GM18520 (cell line): Measurements from ENCODE around the gene TPP1.

Experiments
- ATAC-seq: cut with Tn5 transposase; IDR thresholded peaks from one replicate; pipeline ENCODE4 v1.9.1; 2021; ENCODE audit not compliant: unreplicated experiment

TPP1 gene

DNA sequence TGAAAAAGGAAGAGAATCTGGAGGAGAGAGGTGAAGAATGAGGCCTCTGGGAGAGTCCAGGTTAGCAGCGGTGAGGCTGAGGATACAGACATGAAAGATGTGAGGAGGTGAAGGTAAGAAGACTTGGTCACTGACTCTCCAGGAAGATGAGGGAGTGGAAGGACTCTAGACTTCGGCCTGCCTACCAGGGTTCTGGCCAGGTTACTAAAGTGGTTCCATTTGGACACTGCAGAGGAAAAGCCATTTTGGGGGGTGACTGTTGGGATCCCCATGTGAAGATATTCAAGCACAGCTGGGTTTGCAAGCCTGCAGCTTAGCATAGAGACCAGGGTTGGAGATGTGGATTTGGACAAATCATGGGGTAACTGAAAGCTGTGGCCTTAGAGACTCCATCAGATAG, 28.6 kb upstream of the TPP1 start:
- ATAC-seq = no peak

DNA sequence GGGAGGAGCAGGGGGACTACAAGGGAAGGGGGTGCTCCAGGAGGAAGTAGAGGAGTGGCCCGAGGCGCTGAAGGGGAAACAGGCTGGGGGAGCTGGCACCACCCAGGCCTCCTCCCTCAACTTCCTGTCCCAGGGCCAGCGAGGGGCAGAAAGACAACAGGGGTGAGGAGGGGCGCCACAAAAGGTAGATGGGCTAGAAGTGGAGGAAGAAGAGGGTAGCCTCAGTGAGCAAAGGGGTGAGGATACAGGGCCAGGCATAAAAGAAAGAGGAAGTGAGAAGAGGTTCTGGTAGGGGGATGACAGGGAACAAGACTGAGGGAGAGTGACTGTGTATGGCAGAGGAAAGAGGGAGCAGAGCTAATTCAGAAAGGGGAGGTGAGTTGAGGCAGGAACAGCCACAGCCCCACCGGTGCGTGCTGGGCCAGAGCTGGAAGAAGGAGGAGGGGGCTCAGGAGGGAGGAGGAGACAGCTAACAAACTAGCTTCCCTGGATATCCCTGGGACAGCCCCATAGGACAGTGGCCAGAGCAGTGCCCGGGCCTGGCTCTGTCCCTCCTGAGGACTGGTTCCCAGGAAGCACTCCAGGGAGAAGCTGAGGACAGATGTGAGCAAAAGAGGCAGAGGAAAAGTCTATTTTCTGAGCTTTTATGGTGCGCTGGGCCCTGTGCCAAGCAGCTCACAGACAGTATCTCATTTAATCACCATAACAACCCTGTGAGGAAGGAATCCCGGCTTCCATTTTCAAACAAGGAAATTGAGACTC, 27.9 kb upstream of the TPP1 start:
- peak; percentile 67 for ATAC-seq

DNA sequence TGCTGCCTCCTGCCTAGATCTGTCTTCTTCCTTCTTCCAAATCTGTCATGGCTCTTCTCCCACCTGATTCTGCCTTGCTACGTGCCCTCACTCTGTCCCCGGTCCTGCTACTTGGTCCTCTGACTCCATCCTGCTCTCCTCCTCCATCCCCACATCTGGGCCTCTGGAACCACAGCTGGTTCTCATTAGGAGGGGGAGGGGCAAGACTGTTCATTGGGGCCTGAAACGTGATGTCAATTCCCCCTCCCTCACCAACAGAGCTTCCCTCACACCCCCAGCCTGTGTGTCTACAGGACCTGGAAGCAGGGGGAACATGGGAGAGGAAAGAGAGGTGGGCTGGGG, 27.3 kb upstream of the TPP1 start:
- ATAC-seq = no peak

DNA sequence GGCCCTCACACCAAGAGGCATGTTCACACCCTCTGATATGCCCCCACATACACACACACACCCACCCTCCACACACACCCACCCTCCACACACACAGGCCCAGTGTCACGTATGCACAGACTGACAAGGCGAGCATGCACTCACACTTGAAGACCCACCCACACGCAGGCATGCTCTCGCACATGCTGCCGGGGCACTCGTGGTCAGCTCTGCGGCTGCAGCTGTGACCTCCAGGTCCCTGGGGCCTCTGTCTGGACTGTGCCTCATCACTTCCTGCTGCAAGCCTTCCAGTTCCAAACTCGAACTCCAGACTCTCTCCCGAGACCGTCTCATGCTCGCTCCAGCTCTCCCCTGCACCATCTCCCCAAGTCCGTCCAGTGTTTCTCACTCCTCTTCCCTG, 26.8 kb upstream of the TPP1 start:
- ATAC-seq = no peak

DNA sequence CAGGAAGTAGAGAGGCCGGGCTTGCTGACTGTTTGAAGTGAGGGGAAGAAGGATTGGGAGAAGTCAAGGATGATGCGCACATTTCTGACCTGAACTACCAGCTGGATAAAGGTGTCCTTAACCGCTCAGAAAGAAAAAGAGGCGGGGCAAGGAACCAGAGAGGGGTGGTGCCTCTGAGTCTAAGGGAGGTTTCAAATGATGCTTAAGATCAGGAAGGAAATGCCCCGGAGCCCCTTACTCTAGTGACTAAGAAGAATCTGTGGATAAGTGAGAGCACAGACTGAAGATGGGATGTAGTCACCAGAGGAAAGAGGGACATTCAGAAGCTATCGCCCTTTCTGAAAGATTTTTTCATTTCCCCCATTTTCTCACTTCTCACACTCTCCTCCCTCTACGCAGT, 23.7 kb upstream of the TPP1 start:
- ATAC-seq = no peak

DNA sequence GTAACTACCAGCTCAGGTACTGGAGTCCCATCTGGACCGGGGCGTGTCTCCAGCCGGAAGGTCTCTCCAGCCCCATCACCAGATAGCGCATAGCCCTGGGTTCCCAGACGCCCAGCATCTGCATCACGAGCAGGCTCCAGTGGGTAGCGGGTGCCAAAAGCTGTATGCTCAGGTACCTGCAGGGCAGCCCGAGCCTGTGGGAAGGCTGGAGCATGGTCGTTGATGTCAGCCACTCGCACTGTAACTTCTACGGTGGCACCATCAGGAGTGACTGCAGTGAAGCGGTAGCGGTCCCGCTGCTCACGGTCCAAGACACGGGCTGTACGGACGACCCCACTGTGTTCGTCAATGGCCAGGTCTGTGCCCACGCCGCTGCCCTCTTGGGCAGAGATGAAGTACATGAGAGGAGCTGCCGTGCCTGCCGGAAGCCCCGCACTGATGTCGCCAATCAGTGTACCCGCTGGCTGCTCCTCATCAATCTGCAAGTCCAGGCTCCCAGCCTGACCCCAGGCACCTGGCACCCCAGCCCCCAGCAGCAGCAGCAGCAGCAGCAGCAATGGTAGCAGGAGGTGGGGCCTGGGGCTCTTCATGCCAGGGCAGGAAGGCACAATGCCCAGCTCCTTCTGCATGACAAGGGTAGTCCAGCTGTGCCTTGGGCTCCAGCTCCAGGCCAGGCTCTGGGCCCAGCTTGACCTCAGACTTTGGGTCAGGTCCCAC, 21.9 kb upstream of the TPP1 start:
- ATAC-seq = no peak

DNA sequence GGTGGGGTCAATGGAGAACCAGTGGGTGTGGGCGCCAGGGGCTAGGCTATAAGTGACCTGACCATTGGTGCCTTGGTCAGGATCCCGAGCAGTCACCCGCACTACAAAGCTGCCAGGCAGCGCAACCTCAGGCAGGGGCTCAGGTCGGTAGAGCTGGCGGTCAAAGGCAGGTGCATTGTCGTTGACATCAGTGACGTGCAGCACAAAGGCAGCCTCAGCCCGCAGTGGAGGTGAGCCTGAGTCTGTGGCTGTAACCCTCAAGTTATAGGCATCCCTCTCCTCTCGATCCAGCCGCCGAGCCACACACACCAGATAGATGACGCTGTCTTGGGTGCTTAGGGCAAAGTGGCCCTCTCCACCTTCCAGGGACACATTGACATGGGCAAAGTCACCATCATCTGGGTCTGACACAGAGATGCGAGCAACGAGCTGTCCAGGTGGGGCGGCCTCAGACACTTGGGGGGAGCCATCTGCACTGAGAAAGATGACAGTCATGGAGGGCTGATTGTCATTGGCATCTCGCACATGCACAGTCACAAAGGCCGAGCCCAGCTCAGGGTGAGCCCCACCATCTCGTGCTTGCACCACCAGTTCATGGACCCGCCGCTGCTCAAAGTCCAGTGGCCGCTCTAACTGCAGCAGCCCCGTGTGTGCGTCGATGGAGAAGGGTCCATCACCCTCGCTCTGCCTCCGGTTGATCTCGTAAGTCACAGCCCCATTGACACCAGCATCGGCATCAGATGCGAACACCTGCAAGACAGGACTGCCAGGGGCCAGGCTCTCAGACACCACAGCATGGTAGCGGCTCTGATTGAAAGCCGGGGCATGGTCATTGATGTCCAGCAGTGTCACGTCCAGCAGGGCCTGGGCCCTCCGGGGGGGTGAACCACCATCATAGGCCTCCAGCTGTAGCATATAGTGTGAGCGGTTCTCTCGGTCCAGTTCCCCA, 21.1 kb upstream of the TPP1 start:
- no peak for ATAC-seq

DNA sequence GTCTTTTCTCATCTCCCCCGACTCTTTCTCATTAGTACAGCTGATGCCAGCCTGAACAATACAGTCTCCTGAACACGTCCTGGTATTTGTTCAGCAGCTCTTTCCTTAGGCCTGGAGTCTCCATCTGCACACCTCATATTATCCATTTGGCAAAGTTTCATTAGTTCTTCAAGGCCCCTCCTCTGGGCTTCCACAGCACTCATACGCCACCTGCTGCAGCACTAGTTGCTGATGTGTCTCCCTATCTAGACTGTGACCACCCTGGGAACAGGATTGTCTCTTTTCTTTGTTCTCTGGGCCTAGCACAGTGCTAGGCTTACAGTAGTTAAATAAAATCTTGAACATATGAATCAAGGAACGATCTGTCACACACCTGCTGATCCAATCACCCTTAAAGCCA, 19.2 kb upstream of the TPP1 start:
- no peak for ATAC-seq

DNA sequence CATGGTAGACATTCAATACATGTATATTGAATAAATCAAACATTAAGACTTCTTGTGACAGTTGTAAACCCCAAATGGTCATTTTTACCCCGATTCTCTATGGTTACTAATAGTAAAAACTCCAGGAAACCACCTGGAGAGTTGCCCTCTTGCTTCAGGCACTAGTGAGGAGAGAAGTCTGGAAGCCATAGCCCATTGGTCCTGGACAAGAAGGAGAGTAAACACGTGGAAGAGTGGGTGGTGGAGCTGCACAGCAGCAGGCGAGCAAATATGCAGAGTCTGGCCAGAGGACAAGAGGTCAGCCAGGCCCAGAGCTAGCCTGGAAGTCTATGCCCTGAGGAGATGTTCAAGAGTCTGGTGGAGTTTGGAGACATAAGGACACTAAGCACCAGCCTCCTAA, 18.6 kb upstream of the TPP1 start:
- ATAC-seq = no peak

DNA sequence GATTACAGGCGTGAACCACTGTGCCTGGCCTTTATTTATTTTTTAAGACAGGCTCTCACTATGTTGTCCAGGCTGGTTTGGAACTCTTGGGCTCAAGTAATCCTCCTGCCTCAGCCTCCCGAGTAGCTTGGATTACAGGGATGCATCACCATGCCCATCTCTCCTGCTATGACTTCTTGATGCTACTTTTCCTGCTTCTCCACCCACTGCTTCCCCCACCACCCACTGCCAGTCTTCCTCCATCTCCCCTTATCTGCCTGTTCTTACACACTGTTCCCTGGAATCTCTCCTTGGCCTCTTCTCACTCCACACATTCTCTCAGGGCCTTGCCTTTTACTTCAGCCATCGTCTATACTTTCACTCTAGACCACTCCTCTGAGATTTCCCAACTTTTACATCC, 17.3 kb upstream of the TPP1 start:
- no peak for ATAC-seq

DNA sequence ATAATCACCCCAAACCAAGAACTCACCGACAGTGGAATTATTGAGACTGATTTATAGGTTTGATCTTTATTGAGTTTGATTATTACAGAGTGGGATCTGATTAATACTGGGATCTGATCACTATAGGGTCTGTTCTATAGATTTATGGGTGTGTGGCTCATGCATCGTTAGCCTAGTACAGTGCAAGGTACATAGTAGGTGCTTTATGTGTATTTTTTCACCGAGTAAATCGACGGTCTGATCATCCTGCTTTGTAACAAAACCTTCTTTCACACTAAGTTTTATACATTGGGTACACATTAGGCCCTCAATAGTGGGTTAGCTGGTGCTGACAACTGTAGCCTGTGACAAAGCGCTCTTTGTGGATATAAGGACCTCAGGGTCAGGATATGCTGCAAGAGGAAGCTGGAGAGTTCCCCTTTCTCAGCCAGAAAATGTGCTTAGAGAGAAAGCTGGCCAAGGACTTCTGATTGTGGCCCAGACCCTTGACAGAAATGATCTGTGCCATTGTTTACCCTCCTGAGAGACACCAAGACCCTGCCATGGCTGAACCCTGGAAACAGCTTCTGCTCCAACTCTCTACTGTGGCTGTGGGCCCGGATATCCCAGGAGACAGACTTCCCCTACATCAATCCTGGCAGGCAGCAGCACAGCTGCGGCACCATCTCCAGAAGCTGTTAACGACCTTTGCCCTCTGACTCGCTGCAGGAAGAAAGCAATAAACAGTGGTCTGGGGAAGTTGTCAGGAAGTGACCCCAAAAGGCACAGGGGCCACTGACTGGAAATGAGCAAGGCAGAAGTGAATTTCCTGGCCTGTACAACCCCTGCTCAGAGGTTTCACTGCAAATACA, 16.1 kb upstream of the TPP1 start:
- no peak for ATAC-seq

DNA sequence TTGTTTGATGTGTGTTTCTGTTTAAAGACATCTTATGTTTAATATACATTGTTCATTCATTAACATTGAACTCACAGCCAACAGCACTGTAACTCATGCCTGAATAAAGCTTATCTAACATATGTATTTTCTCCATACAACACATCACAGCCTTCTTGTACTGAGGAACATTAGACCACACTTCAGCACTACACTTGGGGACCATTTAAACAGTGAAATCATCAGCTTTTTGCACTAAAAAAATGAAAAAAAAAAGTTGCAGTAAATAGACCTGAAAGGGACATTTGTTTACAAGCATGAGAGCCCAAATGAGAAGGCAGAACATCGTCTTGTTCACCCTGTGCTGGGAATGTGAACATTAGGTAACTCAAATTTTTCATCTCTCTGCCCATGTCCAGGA, 15.3 kb upstream of the TPP1 start:
- ATAC-seq = no peak

DNA sequence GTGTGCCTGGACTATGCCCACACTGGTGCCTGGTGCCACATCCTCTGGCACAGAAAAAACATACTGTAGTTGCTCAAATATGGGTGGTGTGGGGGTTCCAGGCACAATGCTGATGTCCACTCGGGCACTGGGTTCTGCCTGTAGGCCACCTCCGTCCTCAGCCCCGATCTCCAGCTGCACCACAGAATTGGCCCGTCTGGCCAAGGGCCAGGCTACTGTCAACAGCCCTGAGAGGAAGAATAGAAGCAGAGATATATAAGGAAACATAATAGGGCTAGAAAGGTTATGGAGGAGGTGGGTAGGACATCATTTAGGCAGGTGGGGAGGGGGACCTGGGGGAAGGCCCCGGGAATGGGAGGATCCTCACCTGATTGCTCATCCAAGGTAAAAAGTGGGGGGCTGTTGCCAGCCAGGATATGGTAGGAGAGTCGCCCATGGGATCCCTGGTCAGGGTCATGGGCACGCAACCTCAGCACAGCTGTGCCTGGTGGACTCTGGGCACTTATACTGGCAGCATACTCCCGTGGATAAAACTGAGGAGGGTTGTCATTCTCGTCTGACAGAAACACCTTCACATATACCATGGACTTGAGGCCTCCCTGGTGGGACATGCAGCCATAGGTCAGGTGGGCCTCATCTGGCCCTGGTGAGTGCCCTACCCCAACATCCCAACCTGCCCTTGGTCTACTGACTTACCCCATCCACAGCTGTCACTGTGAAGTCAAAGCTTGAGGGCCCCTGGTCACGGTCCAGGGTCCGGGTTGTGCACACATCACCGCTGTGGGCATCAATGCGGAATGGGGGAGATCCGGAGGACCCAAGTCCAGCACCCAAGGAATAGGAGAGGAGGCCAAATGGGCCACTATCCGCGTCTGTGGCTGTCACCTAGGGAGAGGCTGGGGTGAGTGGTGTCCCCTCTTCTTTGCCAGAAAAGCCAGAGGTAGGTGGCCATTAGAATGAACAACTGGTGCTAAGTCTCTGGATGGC, 14.5 kb upstream of the TPP1 start:
- no peak for ATAC-seq

DNA sequence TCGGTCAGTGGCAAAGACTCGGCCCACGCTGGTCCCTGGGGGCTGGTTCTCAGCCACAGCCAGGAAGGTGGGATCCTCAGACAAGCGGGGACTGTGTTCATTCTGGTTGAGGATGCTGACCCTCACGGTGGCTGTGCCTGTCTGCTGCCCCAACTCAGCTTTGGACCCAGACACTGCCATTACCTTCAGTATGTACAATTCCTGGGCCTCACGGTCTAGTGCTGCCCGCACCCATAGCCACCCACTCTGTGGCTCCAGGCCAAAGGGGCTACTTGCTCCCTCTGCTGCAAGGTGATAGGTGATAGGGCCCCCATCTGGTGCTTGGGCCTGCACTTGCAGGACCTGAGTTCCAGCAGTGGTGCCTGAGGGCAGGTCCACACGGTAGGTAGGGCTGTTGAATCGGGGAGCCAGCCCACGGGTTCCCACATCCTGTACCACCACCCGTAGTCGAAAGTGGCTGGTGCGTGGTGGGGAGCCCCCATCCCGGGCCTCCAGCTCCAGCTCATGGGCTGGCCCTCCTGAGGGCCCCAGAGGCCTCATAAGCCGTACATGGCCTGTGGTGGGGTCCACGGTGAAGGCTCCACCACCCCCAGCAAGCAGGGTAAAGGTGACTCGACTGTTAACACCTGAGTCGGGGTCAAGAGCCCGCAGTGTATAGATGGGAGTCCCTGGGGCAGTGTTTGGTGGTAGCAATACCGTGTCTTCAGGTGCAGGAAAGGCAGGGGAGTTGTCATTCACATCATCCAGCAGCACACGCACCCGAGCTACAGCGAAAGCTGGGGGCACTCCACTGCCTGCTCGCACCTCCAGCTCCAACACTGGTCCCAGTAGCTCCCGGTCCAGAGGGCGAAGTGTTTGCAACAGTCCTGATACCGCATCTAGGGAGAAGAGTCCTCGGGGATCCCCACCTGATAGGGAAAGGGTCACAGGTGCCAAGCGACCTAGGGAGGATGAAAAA, 13.2 kb upstream of the TPP1 start:
- no peak for ATAC-seq

DNA sequence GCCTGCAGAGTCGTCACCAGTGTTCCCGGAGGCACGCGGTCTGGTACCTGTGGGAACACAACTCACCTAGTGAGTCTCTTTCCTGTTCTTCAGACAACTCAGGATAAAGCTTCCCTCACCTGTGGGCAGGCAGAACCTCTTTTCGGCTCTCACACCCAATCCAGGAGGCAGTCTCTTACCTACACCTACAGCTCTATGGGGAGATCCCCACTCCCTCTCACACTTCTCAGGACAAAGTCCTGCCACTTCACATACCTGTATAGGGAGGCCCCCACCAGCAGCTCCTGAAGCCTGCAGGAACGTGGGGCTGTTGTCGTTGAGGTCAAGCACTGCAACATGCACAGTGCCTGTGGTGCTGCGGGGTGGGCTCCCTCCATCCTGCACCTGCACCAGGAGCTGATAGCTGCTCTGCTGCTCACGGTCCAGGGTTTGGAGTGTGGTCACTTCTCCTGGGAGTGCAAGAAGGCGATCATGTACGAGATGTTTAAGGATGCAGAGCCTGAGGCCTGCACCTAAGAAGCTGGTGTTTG, 12.2 kb upstream of the TPP1 start:
- no peak for ATAC-seq

DNA sequence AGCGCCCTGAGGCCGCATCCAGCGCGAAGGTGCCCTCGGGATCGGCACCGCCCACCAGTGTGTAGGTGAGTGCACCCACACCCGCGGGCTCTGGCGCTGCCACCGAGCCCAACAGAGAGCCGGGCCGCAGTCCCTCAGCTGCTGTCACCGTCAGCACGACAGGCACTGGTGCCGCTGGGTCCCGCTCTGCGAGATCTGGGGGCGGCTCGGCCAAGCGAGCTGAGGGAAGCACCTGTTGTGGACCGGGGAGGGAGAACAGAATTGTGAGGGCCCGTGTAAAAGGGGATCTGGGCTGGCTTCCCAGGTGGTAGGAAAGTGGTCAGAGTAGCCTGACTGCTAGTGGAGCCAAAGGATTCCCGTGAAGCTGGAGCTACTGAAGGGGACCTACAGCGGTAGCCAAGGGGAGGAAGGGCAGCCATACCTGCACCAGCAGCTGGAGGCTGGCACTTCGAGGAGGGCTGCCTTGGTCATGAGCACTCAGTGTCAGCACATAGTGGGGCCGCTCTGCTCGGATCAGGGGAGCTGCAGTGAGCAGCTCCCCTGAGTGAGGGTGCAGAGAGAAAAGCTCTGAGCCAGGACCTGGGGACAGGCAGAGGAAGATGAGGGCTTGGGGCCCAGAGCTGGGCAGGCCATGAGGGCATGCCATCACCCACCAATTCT, 11.5 kb upstream of the TPP1 start:
- no peak for ATAC-seq

DNA sequence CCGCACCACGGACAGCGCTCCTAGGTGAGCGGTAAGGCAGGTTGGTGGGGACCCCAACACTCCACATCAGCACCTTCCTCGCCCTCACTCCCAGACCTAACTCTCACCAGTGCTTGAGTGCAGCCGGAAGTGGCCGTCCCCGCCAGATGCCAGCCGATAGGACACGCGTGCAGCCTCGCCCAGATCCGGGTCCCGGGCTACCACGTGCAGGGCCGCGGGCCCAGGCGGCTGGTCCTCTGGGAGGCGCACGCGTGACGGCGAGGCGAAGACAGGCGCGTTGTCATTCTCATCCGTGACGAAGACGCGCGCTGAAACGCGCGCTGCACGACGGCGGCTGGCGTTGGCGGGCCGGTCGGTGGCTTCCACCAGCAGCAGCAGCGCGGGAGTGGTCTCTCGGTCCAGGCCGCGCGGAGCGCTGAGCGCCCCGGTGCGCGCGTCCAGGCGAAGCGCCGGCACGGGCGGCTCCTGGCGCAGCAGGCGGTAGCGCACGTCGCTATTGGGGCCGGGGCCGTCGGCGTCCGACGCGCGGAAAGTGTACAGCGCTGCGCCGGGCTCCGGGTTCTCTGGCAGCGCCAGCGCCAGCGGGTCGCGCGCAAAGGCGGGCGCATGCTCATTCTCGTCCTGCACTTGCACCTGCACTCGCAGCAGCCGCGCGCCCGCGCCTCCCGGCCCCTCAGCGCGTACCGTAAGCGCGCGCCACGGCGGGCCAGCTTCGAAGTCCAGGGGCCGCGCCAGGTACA, 10.8 kb upstream of the TPP1 start:
- ATAC-seq = no peak
